ENCODE data around the gene TNFSF13B. TPM values are rescaled to one million over a fixed set of nuclear protein-coding genes. Genes with fewer than 3 reads are reported as not detected.

The TNFSF13B gene
- total RNA-seq, 2 experiments from 2014 or later, result 2.8 to 4.4 TPM

GRCh38 chr13:108313382-108313781 lies 43.9 kb downstream of the TNFSF13B start:
- no peak for ATAC-seq
- H3K4me3 Mint-ChIP-seq, result no peak overlapping the region

DNA sequence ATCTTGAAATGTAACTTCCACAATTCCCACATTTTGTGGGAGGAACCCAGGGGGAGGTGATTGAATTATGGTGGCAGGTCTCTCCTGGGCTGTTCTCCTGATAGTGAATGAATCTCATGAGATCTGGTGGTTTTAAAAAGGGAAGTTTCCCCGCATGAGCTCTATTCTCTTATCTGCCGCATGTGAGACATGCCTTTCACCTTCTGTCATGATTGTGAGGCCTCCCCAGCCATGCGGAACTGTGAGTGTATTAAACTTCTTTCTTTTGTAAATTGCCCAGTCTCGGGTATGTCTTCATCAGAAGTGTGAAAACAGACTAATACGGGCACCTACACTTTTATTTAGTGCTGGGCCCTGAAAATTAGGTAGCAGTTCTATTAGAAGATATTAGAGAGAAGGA lies 45.8 kb downstream of the TNFSF13B start:
- ChIA-PET CTCF (no interaction called here), POLR2A (no interaction called here)
- H3K9me3 Mint-ChIP-seq, result no peaks in the 10 kb centered on the region
- no peaks in the 10 kb centered on the region for H3K36me3 Mint-ChIP-seq (ENCODE audit: low read depth)
- no peaks in the 10 kb centered on the region for H3K4me1 Mint-ChIP-seq (ENCODE audit: low read depth)
- TF ChIP-seq, protein P1, sequence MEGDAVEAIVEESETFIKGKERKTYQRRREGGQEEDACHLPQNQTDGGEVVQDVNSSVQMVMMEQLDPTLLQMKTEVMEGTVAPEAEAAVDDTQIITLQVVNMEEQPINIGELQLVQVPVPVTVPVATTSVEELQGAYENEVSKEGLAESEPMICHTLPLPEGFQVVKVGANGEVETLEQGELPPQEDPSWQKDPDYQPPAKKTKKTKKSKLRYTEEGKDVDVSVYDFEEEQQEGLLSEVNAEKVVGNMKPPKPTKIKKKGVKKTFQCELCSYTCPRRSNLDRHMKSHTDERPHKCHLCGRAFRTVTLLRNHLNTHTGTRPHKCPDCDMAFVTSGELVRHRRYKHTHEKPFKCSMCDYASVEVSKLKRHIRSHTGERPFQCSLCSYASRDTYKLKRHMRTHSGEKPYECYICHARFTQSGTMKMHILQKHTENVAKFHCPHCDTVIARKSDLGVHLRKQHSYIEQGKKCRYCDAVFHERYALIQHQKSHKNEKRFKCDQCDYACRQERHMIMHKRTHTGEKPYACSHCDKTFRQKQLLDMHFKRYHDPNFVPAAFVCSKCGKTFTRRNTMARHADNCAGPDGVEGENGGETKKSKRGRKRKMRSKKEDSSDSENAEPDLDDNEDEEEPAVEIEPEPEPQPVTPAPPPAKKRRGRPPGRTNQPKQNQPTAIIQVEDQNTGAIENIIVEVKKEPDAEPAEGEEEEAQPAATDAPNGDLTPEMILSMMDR (IDR thresholded peaks at IDR 0.05), result no peak
- H3K4me3 Mint-ChIP-seq, result no peak overlapping the region
- intact Hi-C loops (cut with micrococcal nuclease), result no loop called here
- ATAC-seq (no peak), DNase-seq (no peak)
- H3K27ac Mint-ChIP-seq, result no peak overlapping the region
- peaks cover 4% of the 10 kb centered on the region for H3K27me3 Mint-ChIP-seq

More at GRCh38 chr13:108313382-108313781, 43.9 kb downstream of the TNFSF13B start:
- H3K27me3 Mint-ChIP-seq, result no peaks in the 10 kb centered on the region
- H3K9me3 Mint-ChIP-seq, result no peaks in the 10 kb centered on the region
- peaks cover 4% of the 10 kb centered on the region for H3K36me3 Mint-ChIP-seq (ENCODE audit: low read depth)
- POLR2A ChIA-PET, result no interaction called here
- intact Hi-C loops (cut with micrococcal nuclease), result no loop called here
- no peaks in the 10 kb centered on the region for H3K4me1 Mint-ChIP-seq (ENCODE audit: low read depth)
- no peak overlapping the region for H3K27ac Mint-ChIP-seq
- TF ChIP-seq, protein P1 (IDR thresholded peaks at IDR 0.05), result no peak
- no peak for DNase-seq
- CTCF ChIA-PET, result no interaction called here

DNA sequence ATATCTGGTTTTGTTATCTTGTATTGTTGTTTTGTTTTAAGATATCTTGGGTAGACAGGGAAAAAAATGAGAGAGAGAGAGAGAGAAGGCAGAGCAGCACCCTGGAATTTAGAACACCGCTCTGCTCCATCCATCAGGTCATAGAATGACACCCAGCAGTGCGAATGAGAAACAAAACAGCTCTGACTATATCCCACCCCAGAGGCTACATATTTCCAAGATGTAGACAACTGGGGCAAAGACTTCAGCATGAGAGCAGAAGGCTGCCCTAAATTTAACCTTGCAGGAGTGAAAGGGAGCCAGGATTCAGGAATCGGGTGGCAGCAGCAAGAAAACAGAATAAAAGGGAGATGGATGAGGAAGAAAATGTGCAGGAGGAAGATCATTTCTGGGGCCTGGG lies 46.5 kb downstream of the TNFSF13B start:
- Mint-ChIP-seq H3K9me3 (no peaks in the 10 kb centered on the region), H3K36me3 (ENCODE audit: low read depth) (no peaks in the 10 kb centered on the region), H3K27ac (no peak overlapping the region), H3K27me3 (peaks cover 4% of the 10 kb centered on the region), H3K4me1 (ENCODE audit: low read depth) (no peaks in the 10 kb centered on the region), H3K4me3 (no peak overlapping the region)
- DNase-seq (no peak), ATAC-seq (no peak)
- intact Hi-C loops (cut with micrococcal nuclease), result no loop called here
- TF ChIP-seq, protein P1 (IDR thresholded peaks at IDR 0.05), result no peak
- ChIA-PET POLR2A (no interaction called here), CTCF (no interaction called here)

DNA sequence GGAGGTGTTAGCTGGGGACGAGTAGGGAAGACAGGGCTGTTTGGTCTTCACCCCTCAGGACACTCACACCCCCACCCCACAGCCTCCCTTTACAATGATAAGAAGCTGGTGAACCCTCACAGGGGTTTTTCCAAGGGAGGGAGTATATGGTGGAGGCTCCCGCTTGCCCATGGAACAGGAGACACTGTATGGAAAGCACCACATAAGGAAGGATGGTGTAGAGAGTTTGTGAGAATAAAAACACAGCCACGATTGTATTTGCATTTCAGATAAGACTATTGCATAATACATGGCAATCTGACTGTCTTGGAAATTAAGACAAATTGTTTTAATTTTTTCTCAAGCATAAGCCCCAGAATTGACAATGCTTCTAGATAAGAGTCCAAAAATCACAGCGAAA lies 46.9 kb downstream of the TNFSF13B start:
- no peak for ATAC-seq
- DNase-seq, result no peak
- POLR2A ChIA-PET, result interaction anchor here (0.6 kb wide), 1 partner anchor 579 kb away, joined by 4 read pairs; no protein-coding TSS in a partner anchor
- H3K27ac Mint-ChIP-seq, result no peak overlapping the region
- intact Hi-C loops (cut with micrococcal nuclease), result no loop called here
- H3K4me3 Mint-ChIP-seq, result no peak overlapping the region
- H3K27me3 Mint-ChIP-seq, result peaks cover 4% of the 10 kb centered on the region
- no peaks in the 10 kb centered on the region for H3K9me3 Mint-ChIP-seq
- TF ChIP-seq, protein P1 (IDR thresholded peaks at IDR 0.05), result no peak
- CTCF ChIA-PET, result no interaction called here
- H3K4me1 Mint-ChIP-seq (ENCODE audit: low read depth), result no peaks in the 10 kb centered on the region
- no peaks in the 10 kb centered on the region for H3K36me3 Mint-ChIP-seq (ENCODE audit: low read depth)

GRCh38 chr13:108322206-108322824 lies 52.8 kb downstream of the TNFSF13B start:
- DNase-seq, result no peak
- H3K9me3 Mint-ChIP-seq, result no peaks in the 10 kb centered on the region
- ATAC-seq, result peak; percentile 72

More at GRCh38 chr13:108322206-108322824, 52.8 kb downstream of the TNFSF13B start:
- H3K4me3 Mint-ChIP-seq, result no peak overlapping the region
- TF ChIP-seq, protein P1 (IDR thresholded peaks at IDR 0.05), result peak; percentile 83
- peaks cover 11% of the 10 kb centered on the region for H3K27me3 Mint-ChIP-seq
- intact Hi-C loops (cut with micrococcal nuclease), result no loop called here
- CTCF ChIA-PET, result interaction anchor here (0.6 to 2.0 kb wide), 8 partner anchors 30 to 638 kb away, joined by 3 to 7 read pairs (median 3); no protein-coding TSS in a partner anchor
- POLR2A ChIA-PET, result no interaction called here
- H3K27ac Mint-ChIP-seq, result no peak overlapping the region
- no peaks in the 10 kb centered on the region for H3K36me3 Mint-ChIP-seq (ENCODE audit: low read depth)
- H3K4me1 Mint-ChIP-seq (ENCODE audit: low read depth), result peaks cover 2% of the 10 kb centered on the region
